GM12878 (cell line): ENCODE results near the gene NAT14. TPM values are rescaled to one million over a fixed set of nuclear protein-coding genes. Genes with fewer than 3 reads are reported as not detected.

Experiments used
- ATAC-seq: fragments of 200-7000 bp; cut with Tn5 transposase; 3 replicates; pipeline ENCODE4 v1.9.1; 2020; ENCODE audit warnings: mild to moderate bottlenecking, moderate library complexity
- BruUV-seq: library from RNA; stranded (reverse); fragments of 400-500 nt; replicated peaks from 2 replicates; lab custom pipeline; 2021; lab: Mats Ljungman, UMichigan
- CTCF ChIA-PET: fragments of 300-600 bp; sonication (Branson Sonifier 250); formaldehyde crosslinking; extraction: SDS; loops from one replicate; lab custom pipeline; 2021; ENCODE audit warnings: inconsistent platforms; lab: Yijun Ruan, JAX
- POLR2A ChIA-PET: fragments of 350-600 bp; formaldehyde crosslinking; extraction: SDS; loops from one replicate; lab custom pipeline; 2021; ENCODE audit warnings: inconsistent platforms; lab: Charles Lee
- RAD21 ChIA-PET: fragments of 300-600 bp; sonication (Branson Sonifier 250); formaldehyde crosslinking; loops from one replicate; lab custom pipeline; 2023; ENCODE audit warnings: antibody characterized with exemption; ENCODE audit not compliant: unreplicated experiment; lab: Charles Lee
- SMC1A ChIA-PET: fragments of 300-600 bp; sonication (Branson Sonifier 250); formaldehyde crosslinking; loops from one replicate; lab custom pipeline; 2023; ENCODE audit not compliant: unreplicated experiment, uncharacterized antibody; lab: Charles Lee
- DNase-seq: peaks from one replicate; pipeline ENCODE4 v3.0.0-alpha.2; 2011; ENCODE audit warnings: low read depth, low spot score
- FAIRE-seq: peaks from 3 replicates; lab custom pipeline; 2011; peaks lifted over from hg19 to GRCh38; lab: Jason Lieb, UNC
- H2AFZ ChIP-seq: 2 replicates; pipeline ENCODE4 v1.6.0; 2011; ENCODE audit warnings: low read depth, low read length, control low read depth; ENCODE audit not compliant: control insufficient read depth
- H3K27ac ChIP-seq: 2 replicates; pipeline ENCODE4 v1.5.1; 2011; ENCODE audit warnings: control low read depth; ENCODE audit not compliant: control insufficient read depth, insufficient read depth
- H3K27me3 ChIP-seq, 2 experiments: replicated peaks in 1 of 2; 2 replicates each; pipeline versions ENCODE4 v1.6.0 to v1.6.1; 2011; ENCODE audit warnings: low read length in 1 of 2; ENCODE audit not compliant: control insufficient read depth in 2 of 2, insufficient read depth in 2 of 2
- H3K36me3 ChIP-seq, 2 experiments: 2 replicates each; pipeline ENCODE4 v1.5.1; 2011; ENCODE audit warnings: low read length in 1 of 2; ENCODE audit not compliant: control insufficient read depth in 2 of 2, insufficient read depth in 2 of 2
- H3K4me1 ChIP-seq: 2 replicates; pipeline ENCODE4 v1.6.1; 2011; ENCODE audit warnings: mild to moderate bottlenecking, low read length, moderate library complexity, mixed read lengths; ENCODE audit not compliant: control insufficient read depth, insufficient read depth
- H3K4me2 ChIP-seq: 2 replicates; pipeline ENCODE4 v1.6.0; 2011; ENCODE audit warnings: control low read depth; ENCODE audit not compliant: control insufficient read depth, insufficient read depth
- H3K4me3 ChIP-seq: fragments of 200-600 bp; sonication (generic); 2 replicates; pipeline ENCODE4 v1.5.1; 2016
- H3K79me2 ChIP-seq: 2 replicates; pipeline ENCODE4 v1.6.0; 2011; ENCODE audit warnings: low read length; ENCODE audit not compliant: control insufficient read depth, insufficient read depth
- H3K9ac ChIP-seq: 2 replicates; pipeline ENCODE4 v1.8.0; 2011; ENCODE audit warnings: low read length, control low read depth, mixed read lengths; ENCODE audit not compliant: control insufficient read depth, insufficient read depth
- H3K9me3 ChIP-seq: replicated peaks from 3 replicates; pipeline ENCODE4 v1.5.1; 2011; ENCODE audit warnings: mild to moderate bottlenecking, low read length; ENCODE audit not compliant: control insufficient read depth, insufficient read depth
- H4K20me1 ChIP-seq: 2 replicates; pipeline ENCODE4 v1.6.0; 2011; ENCODE audit not compliant: control insufficient read depth, insufficient read depth
- CBX5 ChIP-seq: sonication (generic); IDR thresholded peaks from 2 replicates; pipeline ENCODE4 v1.6.1; 2016; ENCODE audit warnings: low read depth, moderate library complexity, mild to moderate bottlenecking, inconsistent platforms
- EED ChIP-seq: sonication (generic); IDR thresholded peaks from 2 replicates; pipeline ENCODE4 v1.6.1; 2016; ENCODE audit warnings: antibody characterized with exemption, low read depth
- GATAD2B ChIP-seq: fragments of 450-650 bp; conservative IDR thresholded peaks from 2 replicates; pipeline ENCODE4 v1.6.1; 2017; ENCODE audit warnings: low read depth, mild to moderate bottlenecking, moderate library complexity
- LARP7 ChIP-seq: fragments of 450-650 bp; IDR thresholded peaks from 2 replicates; pipeline ENCODE4 v1.6.1; 2017; ENCODE audit warnings: mild to moderate bottlenecking
- NFXL1 ChIP-seq: fragments of 450-650 bp; IDR thresholded peaks from 2 replicates; pipeline ENCODE4 v1.6.1; 2017; ENCODE audit warnings: antibody characterized with exemption, mild to moderate bottlenecking, borderline replicate concordance
- TAF1 ChIP-seq: IDR thresholded peaks from 2 replicates; pipeline ENCODE4 v1.6.1; 2011; ENCODE audit warnings: mild to moderate bottlenecking, low read depth, low read length, borderline replicate concordance
- TCF3 ChIP-seq: IDR thresholded peaks from 2 replicates; pipeline ENCODE4 v1.6.1; 2012; ENCODE audit warnings: low read depth, mild to moderate bottlenecking, low read length, borderline replicate concordance; ENCODE audit not compliant: insufficient read depth
- YBX1 ChIP-seq: fragments of 450-650 bp; IDR thresholded peaks from 2 replicates; pipeline ENCODE4 v1.6.1; 2016; ENCODE audit warnings: antibody characterized with exemption
- YY1 ChIP-seq: IDR thresholded peaks from 2 replicates; pipeline ENCODE4 v1.6.1; 2011; ENCODE audit warnings: low read depth, mild to moderate bottlenecking, low read length
- WGBS: methylation state at CpG from one replicate; pipeline ENCODE4 v1.1.6; 2016; ENCODE audit warnings: low lambda C conversion rate; ENCODE audit not compliant: insufficient replicate concordance, insufficient coverage; ENCODE audit errors: missing lambda C conversion rate; 5-methylcytosine and 5-hydroxymethylcytosine counted together
- in situ Hi-C: fragments of 300-500 bp; cut with MboI; formaldehyde crosslinking; loops from 9 replicates; pipeline ENCODE4 v1.14.3; 2018; ENCODE audit warnings: mixed read lengths
- intact Hi-C: fragments of 100-400 bp; cut with micrococcal nuclease; formaldehyde crosslinking; loops from one replicate; pipeline ENCODE4 v1.14.2; 2022; ENCODE audit not compliant: unreplicated experiment
- polyA plus RNA-seq, 11 experiments: library from polyadenylated mRNA; depleted of rRNA in 4 of 11; unstranded in 6 of 11; stranded (reverse) in 5 of 11; fragments of >200 nt; fragmentation: Nextera tagmentation in 4 of 11; fragmentation: Illumina TruSeq in 1 of 11; extraction: Ambion mirVana in 4 of 11; extraction: Trizol in 1 of 11; gene quantifications; 1 replicate in 1 of 11; 2 replicates in 10 of 11; pipeline versions ENCODE4 v1.2.1 to v1.2.3, GENCODE V29; 2011 to 2016; ENCODE audit warnings: inconsistent platforms in 2 of 11, missing spikeins in 2 of 11, low read depth in 1 of 11
- total RNA-seq, 4 experiments: library from RNA; depleted of rRNA in 3 of 4; stranded (reverse); fragments of >200 nt in 3 of 4; fragmentation: Illumina TruSeq in 1 of 4; extraction: Trizol in 1 of 4; gene quantifications; 2 replicates each; pipeline versions ENCODE4 v1.2.1 to v1.2.3, GENCODE V29; 2013 to 2021
- TF ChIP-seq, protein P1 (sequence below): fragments of 450-650 bp; IDR thresholded peaks from 2 replicates; pipeline ENCODE4 v1.6.1; 2016; ENCODE audit warnings: mild to moderate bottlenecking

The NAT14 gene
- total and polyA plus RNA-seq, 10 of the 15 experiments (the other 5 are each of a cell fraction or from before 2014, with no cell fraction given) = 0.87 to 23.6 (median 9.7) TPM

DNA sequence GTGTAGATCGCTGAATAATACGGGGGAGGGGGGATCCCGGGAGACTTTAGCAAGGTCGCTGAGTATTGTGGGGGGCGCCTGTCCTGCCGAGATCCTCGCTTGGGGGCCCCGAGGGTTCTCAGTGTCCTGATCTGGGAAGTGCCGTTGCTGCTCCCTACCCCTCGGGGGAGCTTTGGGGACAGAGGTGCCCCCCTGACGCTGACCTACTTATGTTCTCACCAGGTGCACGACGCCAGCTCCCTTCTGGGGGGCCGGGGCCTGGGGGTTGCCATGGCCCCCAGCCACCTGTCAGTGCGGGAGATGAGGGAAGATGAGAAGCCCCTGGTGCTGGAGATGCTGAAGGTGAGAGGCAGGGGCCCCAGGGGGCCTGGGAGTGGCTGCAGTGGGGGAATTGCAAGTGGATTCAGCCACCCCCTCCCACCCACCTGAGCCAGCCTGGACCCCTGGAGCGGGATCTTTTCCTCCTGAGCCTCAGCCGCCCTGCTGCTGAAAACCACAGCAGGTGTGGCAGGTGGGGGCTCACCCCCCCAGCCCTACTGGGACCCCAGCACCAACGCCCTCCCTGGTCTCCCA lies 537 bp downstream of the NAT14 start:
- ChIA-PET CTCF (interaction anchor here (0.5 to 1.7 kb wide), 5 partner anchors 9 to 768 kb away, joined by 3 to 16 read pairs (median 4); partner anchors contain the start of genes ISOC2 and ZNF628), SMC1A (interaction anchor here (0.9 to 1.6 kb wide), 4 partner anchors 9 to 114 kb away, joined by 3 to 7 read pairs (median 4); partner anchors contain the start of genes FIZ1 and ZNF628), POLR2A (interaction anchor here (0.6 to 1.0 kb wide), 2 partner anchors 18 to 98 kb away, joined by 3 read pairs; no protein-coding TSS in a partner anchor), RAD21 (interaction anchor here (1.0 to 1.3 kb wide), 5 partner anchors 9 to 146 kb away, joined by 3 to 10 read pairs (median 3); partner anchors contain the start of genes ISOC2 and ZNF628)
- Histone ChIP-seq H3K4me3 (peak overlapping the region; percentile 78), H3K9ac (peak overlapping the region; percentile 78), H3K27ac (peak overlapping the region; percentile 58; the same call in 1 of the 2 replicates), H3K4me1 (peaks cover 6% of the 10 kb centered on the region), H3K79me2 (no peaks in the 10 kb centered on the region; the same call in 1 of the 2 replicates), H4K20me1 (no peaks in the 10 kb centered on the region), H3K4me2 (peak overlapping the region; percentile 68), H3K27me3 (no peaks in the 10 kb centered on the region), H3K9me3 (no peaks in the 10 kb centered on the region), H2AFZ (peak overlapping the region; percentile 86), H3K36me3 (peaks cover 0 to 9% of the 10 kb centered on the region in 2 experiments; a peak in 2 of 4 replicates)
- BruUV-seq = TSS peak; percentile 65
- TF ChIP-seq YY1 = no peak
- no peak for TF ChIP-seq LARP7
- TF ChIP-seq NFXL1 = no peak
- TF ChIP-seq CBX5 = no peak
- no peak for TF ChIP-seq TCF3
- TF ChIP-seq, protein P1, sequence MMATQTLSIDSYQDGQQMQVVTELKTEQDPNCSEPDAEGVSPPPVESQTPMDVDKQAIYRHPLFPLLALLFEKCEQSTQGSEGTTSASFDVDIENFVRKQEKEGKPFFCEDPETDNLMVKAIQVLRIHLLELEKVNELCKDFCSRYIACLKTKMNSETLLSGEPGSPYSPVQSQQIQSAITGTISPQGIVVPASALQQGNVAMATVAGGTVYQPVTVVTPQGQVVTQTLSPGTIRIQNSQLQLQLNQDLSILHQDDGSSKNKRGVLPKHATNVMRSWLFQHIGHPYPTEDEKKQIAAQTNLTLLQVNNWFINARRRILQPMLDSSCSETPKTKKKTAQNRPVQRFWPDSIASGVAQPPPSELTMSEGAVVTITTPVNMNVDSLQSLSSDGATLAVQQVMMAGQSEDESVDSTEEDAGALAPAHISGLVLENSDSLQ = 0 out of 2 replicates have a peak, but pooled peaks have one; percentile 14
- TF ChIP-seq GATAD2B = no peak
- no peak for TF ChIP-seq EED
- no peak for TF ChIP-seq YBX1
- TF ChIP-seq TAF1 = 0 out of 2 replicates have a peak, but pooled peaks have one; percentile 1
- WGBS = 15% methylated on average over 17 of the region's 18 CpGs
- in situ Hi-C loops = no loop called here
- intact Hi-C loops = no loop called here
- DNase-seq = no peak
- ATAC-seq = peak; percentile 40
- no peak for FAIRE-seq
